GM21529 (cell line): ENCODE measurements around the gene NARS2.
"Not testable (repeated sequence)": the region's sequence is repeated elsewhere in the genome, so short reads cannot be mapped to it uniquely, and the experiment has no call there.

ENCODE experiments used
- ATAC-seq: cut with Tn5 transposase; IDR thresholded peaks from one replicate; pipeline ENCODE4 v1.9.1; 2021; ENCODE audit not compliant: unreplicated experiment

NARS2 gene

GRCh38 chr11:78577495-78577894, 2.8 kb upstream of the NARS2 start:
- no peak for ATAC-seq

GRCh38 chr11:78576549-78577097, 2.0 kb upstream of the NARS2 start:
- ATAC-seq: no peak

- no peak for ATAC-seq
Measured at GRCh38 chr11:78575478-78575877, 814 bp upstream of the NARS2 start.

- no peak for ATAC-seq
Measured at GRCh38 chr11:78573681-78574080, 983 bp downstream of the NARS2 start.

GRCh38 chr11:78573271-78573670, 1.4 kb downstream of the NARS2 start:
- ATAC-seq: no peak

- no peak for ATAC-seq
Measured at GRCh38 chr11:78572394-78572793, 2.3 kb downstream of the NARS2 start.

- ATAC-seq: no peak
Measured at GRCh38 chr11:78570031-78570430, 4.6 kb downstream of the NARS2 start.

GRCh38 chr11:78567209-78567608, 7.5 kb downstream of the NARS2 start:
- no peak for ATAC-seq

- ATAC-seq: no peak
Measured at GRCh38 chr11:78564490-78565467, 9.9 kb downstream of the NARS2 start.

GRCh38 chr11:78564037-78564436, 10.6 kb downstream of the NARS2 start:
- not testable (repeated sequence) for ATAC-seq

- ATAC-seq: not testable (repeated sequence)
Measured at GRCh38 chr11:78563090-78563489, 11.6 kb downstream of the NARS2 start.

GRCh38 chr11:78562398-78562797, 12.3 kb downstream of the NARS2 start:
- ATAC-seq: no peak

GRCh38 chr11:78560826-78561484, 13.7 kb downstream of the NARS2 start:
- no peak for ATAC-seq

GRCh38 chr11:78560153-78560552, 14.5 kb downstream of the NARS2 start:
- ATAC-seq: peak; percentile 70

GRCh38 chr11:78557236-78557635, 17.4 kb downstream of the NARS2 start:
- no peak for ATAC-seq

GRCh38 chr11:78555592-78555991, 19.1 kb downstream of the NARS2 start:
- no peak for ATAC-seq

- ATAC-seq: no peak
Measured at GRCh38 chr11:78552881-78553280, 21.8 kb downstream of the NARS2 start.

GRCh38 chr11:78552139-78552538, 22.5 kb downstream of the NARS2 start:
- not testable (repeated sequence) for ATAC-seq

GRCh38 chr11:78551066-78551465, 23.6 kb downstream of the NARS2 start:
- no peak for ATAC-seq

- ATAC-seq: no peak
Measured at GRCh38 chr11:78549624-78550409, 24.8 kb downstream of the NARS2 start.
